NB4 (cell line): Measurements from ENCODE around the gene CKS1B.
A peak's percentile ranks its signal among the peaks of the same experiment; 100 is the strongest.

Source experiments
- DNase-seq: peaks from one replicate; pipeline ENCODE4 v3.0.0; 2010; ENCODE audit warnings: low read depth
- H3K4me3 ChIP-seq: one replicate; pipeline ENCODE4 v1.5.1; 2011; ENCODE audit warnings: mild to moderate bottlenecking, low read depth, low read length, moderate library complexity
- MYC ChIP-seq: IDR thresholded peaks from 2 replicates; pipeline ENCODE4 v1.6.1; 2011; ENCODE audit warnings: low read depth, low read length
- POLR2A ChIP-seq: IDR thresholded peaks from 2 replicates; pipeline ENCODE4 v1.6.1; 2011; ENCODE audit warnings: mild to moderate bottlenecking; ENCODE audit not compliant: insufficient read length; ENCODE audit errors: extremely low read depth
- TF ChIP-seq, protein P1 (sequence below): IDR thresholded peaks from 2 replicates; pipeline ENCODE4 v1.6.1; 2011; ENCODE audit warnings: low read depth, low read length
- TF ChIP-seq, protein P2 (sequence below): IDR thresholded peaks from one replicate; pipeline ENCODE4 v1.5.1; 2012; ENCODE audit warnings: low read depth, low read length

Gene CKS1B

DNA sequence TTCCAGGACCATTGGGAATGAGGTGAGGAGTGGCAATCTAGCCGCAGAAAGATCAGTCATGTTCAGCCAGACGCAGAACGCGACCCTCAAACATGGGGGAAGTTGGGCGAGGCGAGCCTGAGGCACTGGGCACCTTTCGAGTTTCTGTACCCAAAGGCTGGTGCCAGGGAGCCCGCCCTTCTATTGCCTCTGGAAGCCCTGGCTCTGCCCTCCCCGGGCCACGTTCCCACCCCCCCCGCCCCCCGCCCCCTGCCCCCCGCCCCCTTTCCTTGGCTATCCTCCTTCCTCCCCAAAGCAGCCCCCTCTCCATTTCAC, 25.9 kb downstream of the CKS1B start:
- TF ChIP-seq, protein P1, sequence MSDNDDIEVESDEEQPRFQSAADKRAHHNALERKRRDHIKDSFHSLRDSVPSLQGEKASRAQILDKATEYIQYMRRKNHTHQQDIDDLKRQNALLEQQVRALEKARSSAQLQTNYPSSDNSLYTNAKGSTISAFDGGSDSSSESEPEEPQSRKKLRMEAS: no peak
- no peak for TF ChIP-seq POLR2A
- TF ChIP-seq MYC: 0 out of 2 replicates have a peak, but pooled peaks have one; percentile 4
- TF ChIP-seq, protein P2, sequence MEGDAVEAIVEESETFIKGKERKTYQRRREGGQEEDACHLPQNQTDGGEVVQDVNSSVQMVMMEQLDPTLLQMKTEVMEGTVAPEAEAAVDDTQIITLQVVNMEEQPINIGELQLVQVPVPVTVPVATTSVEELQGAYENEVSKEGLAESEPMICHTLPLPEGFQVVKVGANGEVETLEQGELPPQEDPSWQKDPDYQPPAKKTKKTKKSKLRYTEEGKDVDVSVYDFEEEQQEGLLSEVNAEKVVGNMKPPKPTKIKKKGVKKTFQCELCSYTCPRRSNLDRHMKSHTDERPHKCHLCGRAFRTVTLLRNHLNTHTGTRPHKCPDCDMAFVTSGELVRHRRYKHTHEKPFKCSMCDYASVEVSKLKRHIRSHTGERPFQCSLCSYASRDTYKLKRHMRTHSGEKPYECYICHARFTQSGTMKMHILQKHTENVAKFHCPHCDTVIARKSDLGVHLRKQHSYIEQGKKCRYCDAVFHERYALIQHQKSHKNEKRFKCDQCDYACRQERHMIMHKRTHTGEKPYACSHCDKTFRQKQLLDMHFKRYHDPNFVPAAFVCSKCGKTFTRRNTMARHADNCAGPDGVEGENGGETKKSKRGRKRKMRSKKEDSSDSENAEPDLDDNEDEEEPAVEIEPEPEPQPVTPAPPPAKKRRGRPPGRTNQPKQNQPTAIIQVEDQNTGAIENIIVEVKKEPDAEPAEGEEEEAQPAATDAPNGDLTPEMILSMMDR: no peak
- peak overlapping the region; percentile 80 for H3K4me3 ChIP-seq
- DNase-seq: no peak

DNA sequence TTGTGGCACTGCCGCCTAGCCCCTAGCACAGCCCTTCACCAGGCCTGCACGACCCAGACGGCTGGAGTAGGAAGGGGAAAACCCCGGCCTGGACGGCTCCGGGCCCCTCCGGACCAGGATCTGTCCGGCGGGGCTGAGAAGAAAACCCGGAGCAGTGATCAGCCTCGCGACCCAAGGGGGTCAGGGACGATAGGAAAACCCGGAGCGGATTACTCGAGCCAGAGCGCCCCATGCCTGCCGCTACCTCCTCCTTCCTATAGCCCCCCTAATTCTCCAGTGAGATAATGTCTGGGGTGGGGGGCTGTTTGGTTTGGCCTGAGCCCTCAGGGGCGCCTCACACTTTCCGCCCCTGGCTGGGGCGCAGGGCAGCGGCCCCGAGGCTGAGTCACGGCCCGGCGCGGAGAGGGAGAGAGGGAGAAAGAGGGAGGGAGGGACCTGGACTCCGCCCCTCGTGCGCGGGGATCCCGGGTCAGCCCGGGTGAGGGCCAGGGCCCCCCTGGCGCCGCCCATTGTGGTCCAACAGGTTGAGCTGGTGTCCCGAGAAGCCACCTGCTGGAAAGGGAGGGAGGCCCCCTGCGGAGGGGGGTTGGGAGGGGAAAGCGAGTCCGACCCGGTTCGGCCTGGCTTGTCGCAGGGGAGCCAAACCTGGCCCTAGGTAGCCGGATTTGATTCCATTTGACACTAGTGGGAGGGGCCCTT, 26.4 kb downstream of the CKS1B start:
- peak overlapping the region; percentile 80 for H3K4me3 ChIP-seq
- TF ChIP-seq, protein P2: no peak
- TF ChIP-seq, protein P1: peak; percentile 44; the same call in 1 of the 2 replicates
- TF ChIP-seq MYC (peak; percentile 58), POLR2A (peak; percentile 38)
- DNase-seq: peak; percentile 94

DNA sequence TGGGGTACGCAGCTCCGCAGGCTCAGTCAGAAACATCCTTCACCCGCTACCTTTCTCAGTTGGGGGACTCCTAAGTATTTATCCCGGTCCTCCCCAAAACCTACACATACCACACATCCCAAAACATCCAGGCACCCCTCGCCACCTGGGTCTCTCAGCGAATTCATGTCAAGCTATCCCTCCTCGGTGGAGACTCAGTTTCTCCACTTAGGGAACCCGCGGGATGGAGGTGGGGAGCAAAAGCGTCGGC, 26.9 kb downstream of the CKS1B start:
- DNase-seq: no peak
- TF ChIP-seq, protein P1: no peak
- TF ChIP-seq, protein P2: no peak
- no peak for TF ChIP-seq POLR2A
- TF ChIP-seq MYC: no peak
- peak overlapping the region; percentile 80 for H3K4me3 ChIP-seq

DNA sequence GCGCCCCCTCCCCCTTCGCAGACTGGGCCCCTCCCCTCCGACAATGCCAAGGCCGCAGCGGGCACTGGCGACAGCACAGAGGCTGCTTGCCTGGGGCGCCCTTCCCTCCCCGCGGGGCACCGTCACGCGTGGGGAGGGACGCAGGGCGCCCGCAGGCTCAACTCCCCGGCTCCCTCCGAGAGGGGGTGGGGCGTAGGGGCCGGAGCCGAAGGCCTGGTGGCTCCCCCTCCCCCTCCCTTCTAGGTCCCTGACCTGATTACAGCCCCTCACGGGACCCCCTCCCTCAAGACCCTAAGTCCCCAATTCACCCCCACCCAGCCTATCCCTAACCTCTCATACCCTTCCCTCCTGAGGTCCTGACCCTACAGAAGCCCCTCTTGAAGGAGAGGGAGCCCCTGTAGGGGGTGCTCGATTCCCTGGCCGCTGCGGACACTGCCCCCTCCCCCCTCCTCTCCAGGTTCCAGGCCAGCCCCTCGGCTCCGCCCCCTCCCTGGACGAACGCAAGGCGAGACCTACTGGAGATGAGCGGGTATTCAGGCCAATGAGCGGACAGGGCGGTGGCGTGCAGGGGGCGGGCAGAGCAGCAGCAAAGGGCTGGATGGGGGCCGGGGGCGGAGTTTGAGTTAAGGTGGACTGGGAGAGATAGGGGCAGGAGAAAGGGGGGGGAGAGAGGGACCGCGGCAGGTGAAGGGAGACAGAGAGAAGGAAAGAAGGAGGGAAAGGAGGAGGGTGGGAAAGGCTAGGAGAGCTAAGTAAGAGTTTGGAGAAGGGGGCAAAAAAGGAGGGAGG, 27.4 kb downstream of the CKS1B start:
- peak overlapping the region; percentile 80 for H3K4me3 ChIP-seq
- TF ChIP-seq, protein P2: peak; percentile 59
- TF ChIP-seq POLR2A (no peak), MYC (no peak; the same call in 1 of the 2 replicates)
- TF ChIP-seq, protein P1: no peak
- DNase-seq: peak; percentile 99

DNA sequence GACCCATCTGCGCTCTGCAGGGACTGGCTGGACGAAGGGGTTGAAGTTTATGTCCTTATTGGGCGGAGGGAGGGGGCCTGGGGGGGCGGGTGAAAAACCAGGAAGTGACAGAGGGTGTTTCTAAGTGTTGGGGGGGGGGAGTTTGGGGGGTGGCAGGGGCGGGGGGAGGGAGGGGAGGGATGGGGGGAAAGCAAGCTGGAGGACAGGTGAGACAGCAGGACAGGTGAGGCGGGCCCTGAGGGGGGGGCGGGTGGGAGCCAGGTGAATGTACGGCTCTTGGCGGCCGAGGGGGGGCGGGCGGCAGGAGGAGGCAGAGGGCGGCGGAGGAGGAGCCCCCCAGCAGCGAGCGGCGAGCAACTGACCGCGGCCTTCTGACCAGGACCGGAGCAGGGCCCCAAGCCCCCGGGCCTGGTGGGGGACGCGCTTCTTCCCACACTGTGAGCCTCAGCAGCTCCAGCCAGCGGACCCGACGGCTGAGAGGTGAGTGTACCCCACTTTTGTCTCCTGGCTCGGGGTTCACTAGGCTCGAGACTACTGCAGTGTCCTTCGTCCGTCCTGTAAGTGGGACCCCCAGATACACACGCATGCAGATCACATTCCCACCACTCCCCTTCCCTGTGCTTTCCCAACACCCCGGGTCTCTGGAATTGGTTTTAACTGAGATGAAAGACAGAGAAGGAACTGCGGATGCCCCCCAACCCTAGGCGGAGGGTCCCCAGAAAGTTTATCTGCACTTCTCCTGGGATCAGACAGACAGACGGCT, 28.2 kb downstream of the CKS1B start, which contains the start of gene ZBTB7B:
Gene ZBTB7B, plus strand, starts transcription at position 339 of the 763 bp plus-strand sequence. CDS start 11,859 bp downstream, outside the sequence.
- TF ChIP-seq, protein P2: no peak
- TF ChIP-seq MYC (no peak), POLR2A (no peak)
- TF ChIP-seq, protein P1: no peak
- H3K4me3 ChIP-seq: peak within 1 kb of the TSS; percentile 83
- peak; percentile 57 for DNase-seq
